ENCODE results near the gene IRX3.

GRCh38 chr16:54312502-54312991 is 26.0 kb upstream of the IRX3 start:
- no peak for TF ChIP-seq CTCF (IDR thresholded peaks at IDR 0.05)
- TF ChIP-seq POLR2A (IDR thresholded peaks at IDR 0.05), result no peak

All from thyroid gland (tissue), 4 donors.